K562 (cell line): Measurements from ENCODE around the gene RPE. TPM values are rescaled to one million over a fixed set of nuclear protein-coding genes. Genes with fewer than 3 reads are reported as not detected.

ENCODE experiments used
- CHD4 ChIP-seq: fragments of 200-600 bp; sonication (generic); IDR thresholded peaks from 3 replicates; pipeline ENCODE4 v1.6.1; 2012; ENCODE audit warnings: low read depth, mild to moderate bottlenecking, mixed read lengths, low read length, inconsistent platforms; ENCODE audit not compliant: insufficient read depth, insufficient replicate concordance, poor library complexity, severe bottlenecking
- ELF2 ChIP-seq: fragments of 250-450 bp; sonication (Bioruptor Pico); IDR thresholded peaks from 2 replicates; pipeline ENCODE4 v1.5.0; 2021; ENCODE audit warnings: mild to moderate bottlenecking
- FOSL1 ChIP-seq: fragments of 200-800 bp; sonication (Bioruptor generic); conservative IDR thresholded peaks from 2 replicates; pipeline ENCODE4 v1.6.1; 2016; ENCODE audit warnings: missing genetic modification characterization, missing compliant biosample characterization
- HDAC3 ChIP-seq: fragments of 450-650 bp; IDR thresholded peaks from 2 replicates; pipeline ENCODE4 v1.6.1; 2018; ENCODE audit warnings: borderline replicate concordance, mild to moderate bottlenecking, moderate library complexity; ENCODE audit not compliant: partially characterized antibody
- HOXB6 ChIP-seq: fragments of 250-450 bp; sonication (Bioruptor Pico); IDR thresholded peaks from 2 replicates; pipeline ENCODE4 v1.5.1; 2022; ENCODE audit warnings: mild to moderate bottlenecking, borderline replicate concordance
- L3MBTL2 ChIP-seq: fragments of 450-650 bp; IDR thresholded peaks from 2 replicates; pipeline ENCODE4 v1.6.1; 2016; ENCODE audit warnings: mild to moderate bottlenecking, moderate library complexity
- NR2C1 ChIP-seq, 2 experiments: fragments of 450-650 bp; IDR thresholded peaks; 2 replicates each; pipeline ENCODE4 v1.6.1; 2017; ENCODE audit warnings: mild to moderate bottlenecking in 2 of 2, antibody characterized with exemption in 1 of 2, inconsistent platforms in 1 of 2, missing compliant biosample characterization in 1 of 2, missing genetic modification characterization in 1 of 2
- NUFIP1 ChIP-seq: fragments of 450-650 bp; IDR thresholded peaks from 2 replicates; pipeline ENCODE4 v1.6.1; 2018; ENCODE audit not compliant: partially characterized antibody
- PHF20 ChIP-seq: fragments of 450-650 bp; IDR thresholded peaks from 2 replicates; pipeline ENCODE4 v1.6.1; 2018; ENCODE audit not compliant: partially characterized antibody
- RUNX1 ChIP-seq: sonication (generic); IDR thresholded peaks from 2 replicates; pipeline ENCODE4 v1.6.1; 2016; ENCODE audit warnings: antibody characterized with exemption, low read depth
- YBX1 ChIP-seq: fragments of 450-650 bp; IDR thresholded peaks from 2 replicates; pipeline ENCODE4 v1.7.1; 2016; ENCODE audit warnings: mild to moderate bottlenecking
- ZNF316 ChIP-seq: fragments of 450-650 bp; IDR thresholded peaks from 2 replicates; pipeline ENCODE4 v1.6.1; 2016
- ZNF584 ChIP-seq: fragments of 200-800 bp; sonication (Bioruptor generic); IDR thresholded peaks from 2 replicates; pipeline ENCODE4 v1.6.1; 2016; ENCODE audit warnings: low read depth, mild to moderate bottlenecking, missing genetic modification characterization, missing compliant biosample characterization
- ZSCAN32 ChIP-seq: fragments of 450-650 bp; formaldehyde crosslinking; IDR thresholded peaks from 2 replicates; pipeline ENCODE4 v1.4.0; 2020; ENCODE audit warnings: mild to moderate bottlenecking, moderate library complexity
- polyA plus RNA-seq, 8 experiments: library from polyadenylated mRNA; depleted of rRNA in 4 of 8; stranded (reverse) in 5 of 8; unstranded in 3 of 8; fragments of >200 nt; fragmentation: Nextera tagmentation in 2 of 8; fragmentation: Illumina TruSeq in 1 of 8; extraction: Ambion mirVana in 2 of 8; extraction: Trizol in 1 of 8; gene quantifications; 2 replicates each; pipeline versions ENCODE4 v1.2.1 to v1.2.3, GENCODE V29; 2011 to 2014; ENCODE audit warnings: inconsistent platforms in 1 of 8, missing spikeins in 1 of 8
- total RNA-seq, 7 experiments: library from RNA; depleted of rRNA in 6 of 7; stranded (reverse); fragments of >200 nt in 6 of 7; fragmentation: Illumina TruSeq in 2 of 7; extraction: Trizol in 2 of 7; gene quantifications; 2 replicates each; pipeline versions ENCODE4 v1.2.1 to v1.2.3, GENCODE V29; 2011 to 2021; ENCODE audit warnings: low replicate concordance in 1 of 7
- TF ChIP-seq, protein P1 (sequence below): fragments of 250-450 bp; sonication (Bioruptor Pico); IDR thresholded peaks from 2 replicates; pipeline ENCODE4 v1.4.0; 2020; ENCODE audit warnings: mild to moderate bottlenecking, moderate library complexity
- TF ChIP-seq, protein P2 (sequence below): fragments of 450-650 bp; conservative IDR thresholded peaks from 2 replicates; pipeline ENCODE4 v1.6.1; 2016; ENCODE audit warnings: missing genetic modification characterization, low read depth, mild to moderate bottlenecking, control low read depth, missing compliant biosample characterization
- TF ChIP-seq, protein P3 (sequence below): sonication (generic); formaldehyde crosslinking; IDR thresholded peaks from 2 replicates; pipeline ENCODE4 v1.8.1; 2023; ENCODE audit warnings: mild to moderate bottlenecking, missing genetic modification reagents
- TF ChIP-seq, protein P4 (sequence below): sonication (generic); formaldehyde crosslinking; IDR thresholded peaks from 2 replicates; pipeline ENCODE4 v1.8.1; 2023; ENCODE audit warnings: mild to moderate bottlenecking, missing genetic modification reagents

Gene RPE
- total and polyA plus RNA-seq, 9 of the 15 experiments (the other 6 are each of a cell fraction or from before 2014, with no cell fraction given) = 33.5 to 65.3 (median 50.4) TPM

DNA sequence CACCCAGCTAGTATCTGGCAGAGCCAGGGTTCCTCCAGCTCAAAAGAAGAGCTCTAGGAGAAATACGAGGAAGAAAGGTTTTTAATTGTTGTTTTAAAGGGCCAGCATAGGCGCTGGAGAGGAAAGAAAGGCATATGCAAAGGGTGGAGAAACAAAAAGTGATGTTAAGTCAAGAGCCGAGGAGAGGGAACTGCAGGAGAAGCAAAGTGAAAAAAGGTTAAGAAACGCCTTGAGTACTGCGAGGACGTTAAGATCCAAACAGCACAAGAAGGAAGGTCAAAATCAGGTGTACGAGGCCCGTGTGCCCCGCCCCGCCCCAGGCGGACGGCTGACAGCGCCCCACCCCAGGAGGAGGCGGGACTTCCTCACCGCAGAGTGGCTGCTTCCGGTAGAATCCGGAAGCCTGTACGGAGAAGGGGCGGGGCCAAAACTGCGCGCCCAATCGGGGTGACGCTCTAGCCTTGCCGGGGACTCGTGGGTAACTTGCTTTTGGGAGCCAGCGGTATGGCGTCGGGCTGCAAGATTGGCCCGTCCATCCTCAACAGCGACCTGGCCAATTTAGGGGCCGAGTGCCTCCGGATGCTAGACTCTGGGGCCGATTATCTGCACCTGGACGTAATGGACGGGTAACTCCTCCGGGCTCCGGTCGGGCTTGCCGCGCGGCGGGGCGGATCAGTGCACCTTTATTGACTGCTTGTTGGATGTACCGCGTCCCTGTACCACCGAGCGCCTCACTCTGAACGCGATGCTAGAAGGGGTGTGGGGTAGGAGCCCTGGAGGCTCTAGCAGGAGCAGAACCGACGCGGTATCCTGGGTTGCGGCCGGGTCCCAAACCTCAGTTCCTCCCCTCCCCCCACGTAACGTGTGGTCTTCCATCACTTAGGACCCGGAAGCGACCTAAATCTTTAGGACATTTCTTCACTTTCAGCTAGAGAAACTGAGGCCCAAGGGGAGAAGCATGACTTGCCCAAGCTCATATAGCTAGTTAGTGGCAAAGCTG, at the start of gene RPE (continued):
- TF ChIP-seq, protein P1, sequence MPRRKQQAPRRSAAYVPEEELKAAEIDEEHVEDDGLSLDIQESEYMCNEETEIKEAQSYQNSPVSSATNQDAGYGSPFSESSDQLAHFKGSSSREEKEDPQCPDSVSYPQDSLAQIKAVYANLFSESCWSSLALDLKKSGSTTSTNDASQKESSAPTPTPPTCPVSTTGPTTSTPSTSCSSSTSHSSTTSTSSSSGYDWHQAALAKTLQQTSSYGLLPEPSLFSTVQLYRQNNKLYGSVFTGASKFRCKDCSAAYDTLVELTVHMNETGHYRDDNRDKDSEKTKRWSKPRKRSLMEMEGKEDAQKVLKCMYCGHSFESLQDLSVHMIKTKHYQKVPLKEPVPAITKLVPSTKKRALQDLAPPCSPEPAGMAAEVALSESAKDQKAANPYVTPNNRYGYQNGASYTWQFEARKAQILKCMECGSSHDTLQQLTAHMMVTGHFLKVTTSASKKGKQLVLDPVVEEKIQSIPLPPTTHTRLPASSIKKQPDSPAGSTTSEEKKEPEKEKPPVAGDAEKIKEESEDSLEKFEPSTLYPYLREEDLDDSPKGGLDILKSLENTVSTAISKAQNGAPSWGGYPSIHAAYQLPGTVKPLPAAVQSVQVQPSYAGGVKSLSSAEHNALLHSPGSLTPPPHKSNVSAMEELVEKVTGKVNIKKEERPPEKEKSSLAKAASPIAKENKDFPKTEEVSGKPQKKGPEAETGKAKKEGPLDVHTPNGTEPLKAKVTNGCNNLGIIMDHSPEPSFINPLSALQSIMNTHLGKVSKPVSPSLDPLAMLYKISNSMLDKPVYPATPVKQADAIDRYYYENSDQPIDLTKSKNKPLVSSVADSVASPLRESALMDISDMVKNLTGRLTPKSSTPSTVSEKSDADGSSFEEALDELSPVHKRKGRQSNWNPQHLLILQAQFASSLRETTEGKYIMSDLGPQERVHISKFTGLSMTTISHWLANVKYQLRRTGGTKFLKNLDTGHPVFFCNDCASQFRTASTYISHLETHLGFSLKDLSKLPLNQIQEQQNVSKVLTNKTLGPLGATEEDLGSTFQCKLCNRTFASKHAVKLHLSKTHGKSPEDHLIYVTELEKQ (CRISPR knock-in tag) = no peak
- no peak for TF ChIP-seq HDAC3
- no peak for TF ChIP-seq ZNF584 (CRISPR knock-in tag)
- TF ChIP-seq, protein P2, sequence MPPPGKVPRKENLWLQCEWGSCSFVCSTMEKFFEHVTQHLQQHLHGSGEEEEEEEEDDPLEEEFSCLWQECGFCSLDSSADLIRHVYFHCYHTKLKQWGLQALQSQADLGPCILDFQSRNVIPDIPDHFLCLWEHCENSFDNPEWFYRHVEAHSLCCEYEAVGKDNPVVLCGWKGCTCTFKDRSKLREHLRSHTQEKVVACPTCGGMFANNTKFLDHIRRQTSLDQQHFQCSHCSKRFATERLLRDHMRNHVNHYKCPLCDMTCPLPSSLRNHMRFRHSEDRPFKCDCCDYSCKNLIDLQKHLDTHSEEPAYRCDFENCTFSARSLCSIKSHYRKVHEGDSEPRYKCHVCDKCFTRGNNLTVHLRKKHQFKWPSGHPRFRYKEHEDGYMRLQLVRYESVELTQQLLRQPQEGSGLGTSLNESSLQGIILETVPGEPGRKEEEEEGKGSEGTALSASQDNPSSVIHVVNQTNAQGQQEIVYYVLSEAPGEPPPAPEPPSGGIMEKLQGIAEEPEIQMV = no peak
- TF ChIP-seq HOXB6 (CRISPR knock-in tag) = no peak
- peak; percentile 22; the same call in 1 of the 2 replicates for TF ChIP-seq L3MBTL2
- no peak for TF ChIP-seq NUFIP1
- TF ChIP-seq CHD4 = no peak
- TF ChIP-seq ZNF316 = no peak
- TF ChIP-seq NR2C1 (IDR thresholded peaks at IDR 0.05) = no peak
- no peak for TF ChIP-seq NR2C1 (tag; IDR thresholded peaks at IDR 0.05)
- TF ChIP-seq, protein P3, sequence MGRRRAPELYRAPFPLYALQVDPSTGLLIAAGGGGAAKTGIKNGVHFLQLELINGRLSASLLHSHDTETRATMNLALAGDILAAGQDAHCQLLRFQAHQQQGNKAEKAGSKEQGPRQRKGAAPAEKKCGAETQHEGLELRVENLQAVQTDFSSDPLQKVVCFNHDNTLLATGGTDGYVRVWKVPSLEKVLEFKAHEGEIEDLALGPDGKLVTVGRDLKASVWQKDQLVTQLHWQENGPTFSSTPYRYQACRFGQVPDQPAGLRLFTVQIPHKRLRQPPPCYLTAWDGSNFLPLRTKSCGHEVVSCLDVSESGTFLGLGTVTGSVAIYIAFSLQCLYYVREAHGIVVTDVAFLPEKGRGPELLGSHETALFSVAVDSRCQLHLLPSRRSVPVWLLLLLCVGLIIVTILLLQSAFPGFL (CRISPR knock-in tag) = no peak
- TF ChIP-seq FOSL1 (tag) = no peak
- TF ChIP-seq ELF2 (CRISPR knock-in tag) = peak; percentile 64
- no peak for TF ChIP-seq PHF20
- TF ChIP-seq ZSCAN32 (CRISPR knock-in tag) = no peak
- no peak for TF ChIP-seq RUNX1
- TF ChIP-seq, protein P4, sequence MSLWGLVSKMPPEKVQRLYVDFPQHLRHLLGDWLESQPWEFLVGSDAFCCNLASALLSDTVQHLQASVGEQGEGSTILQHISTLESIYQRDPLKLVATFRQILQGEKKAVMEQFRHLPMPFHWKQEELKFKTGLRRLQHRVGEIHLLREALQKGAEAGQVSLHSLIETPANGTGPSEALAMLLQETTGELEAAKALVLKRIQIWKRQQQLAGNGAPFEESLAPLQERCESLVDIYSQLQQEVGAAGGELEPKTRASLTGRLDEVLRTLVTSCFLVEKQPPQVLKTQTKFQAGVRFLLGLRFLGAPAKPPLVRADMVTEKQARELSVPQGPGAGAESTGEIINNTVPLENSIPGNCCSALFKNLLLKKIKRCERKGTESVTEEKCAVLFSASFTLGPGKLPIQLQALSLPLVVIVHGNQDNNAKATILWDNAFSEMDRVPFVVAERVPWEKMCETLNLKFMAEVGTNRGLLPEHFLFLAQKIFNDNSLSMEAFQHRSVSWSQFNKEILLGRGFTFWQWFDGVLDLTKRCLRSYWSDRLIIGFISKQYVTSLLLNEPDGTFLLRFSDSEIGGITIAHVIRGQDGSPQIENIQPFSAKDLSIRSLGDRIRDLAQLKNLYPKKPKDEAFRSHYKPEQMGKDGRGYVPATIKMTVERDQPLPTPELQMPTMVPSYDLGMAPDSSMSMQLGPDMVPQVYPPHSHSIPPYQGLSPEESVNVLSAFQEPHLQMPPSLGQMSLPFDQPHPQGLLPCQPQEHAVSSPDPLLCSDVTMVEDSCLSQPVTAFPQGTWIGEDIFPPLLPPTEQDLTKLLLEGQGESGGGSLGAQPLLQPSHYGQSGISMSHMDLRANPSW (CRISPR knock-in tag) = no peak
- TF ChIP-seq YBX1 = no peak
